Sigmoid colon (tissue), 7 donors: ENCODE data around the gene TCF20. TPM values are rescaled to one million over a fixed set of nuclear protein-coding genes. Genes with fewer than 3 reads are reported as not detected.

Experiments used
- DNase-seq: peaks from one replicate; pipeline ENCODE4 v3.0.0-alpha.2; 2019
- H3K27ac ChIP-seq, 4 donors: fragments of 200-600 bp; sonication (generic); one replicate each; pipeline ENCODE4 v1.5.1; 2016 to 2019; ENCODE audit warnings: mild to moderate bottlenecking in 1 of 4
- H3K27me3 ChIP-seq, 3 donors: fragments of 200-600 bp; sonication (generic); one replicate each; pipeline ENCODE4 v1.5.1; 2019; ENCODE audit warnings: mild to moderate bottlenecking in 1 of 3
- H3K36me3 ChIP-seq, 4 donors: fragments of 200-600 bp; sonication (generic); one replicate each; pipeline ENCODE4 v1.5.1; 2016 to 2019
- H3K4me1 ChIP-seq, 4 donors: fragments of 200-600 bp; sonication (generic); one replicate each; pipeline ENCODE4 v1.5.1; 2017 to 2019
- H3K4me3 ChIP-seq, 4 donors: fragments of 200-600 bp; sonication (generic); one replicate each; pipeline ENCODE4 v1.5.1; 2017 to 2019; ENCODE audit warnings: mild to moderate bottlenecking in 2 of 4, moderate library complexity in 1 of 4
- H3K9me3 ChIP-seq, 4 donors: fragments of 200-600 bp in 3 of 4; sonication (generic) in 3 of 4; one replicate each; pipeline versions ENCODE4 v1.5.1 to v1.6.1; 2013 to 2019
- CTCF ChIP-seq, 4 experiments: fragments of 450-650 bp in 3 of 4; fragments of 200-600 bp in 1 of 4; IDR thresholded peaks; one replicate each; pipeline ENCODE4 v1.5.1; 2016 to 2019; ENCODE audit warnings: antibody characterized with exemption in 4 of 4, mild to moderate bottlenecking in 3 of 4, moderate library complexity in 2 of 4
- EP300 ChIP-seq, 4 donors: sonication (generic); formaldehyde crosslinking; IDR thresholded peaks; one replicate each; pipeline ENCODE4 v1.6.1; 2017; ENCODE audit warnings: antibody characterized with exemption in 4 of 4
- POLR2A ChIP-seq, 2 donors: fragments of 450-650 bp; IDR thresholded peaks; one replicate each; pipeline ENCODE4 v1.6.1; 2016; ENCODE audit warnings: antibody characterized with exemption in 2 of 2, mild to moderate bottlenecking in 2 of 2, moderate library complexity in 2 of 2
- POLR2AphosphoS5 ChIP-seq, 4 donors: sonication (generic); formaldehyde crosslinking; IDR thresholded peaks; one replicate each; pipeline ENCODE4 v1.6.1; 2017; ENCODE audit warnings: antibody characterized with exemption in 4 of 4
- WGBS, 2 donors: extraction: QIAGEN DNeasy Blood & Tissue Kit; methylation state at CpG; one replicate each; pipeline ENCODE4 v1.1.7; 2013; 5-methylcytosine and 5-hydroxymethylcytosine counted together
- intact Hi-C: fragments of 100-400 bp; cut with DNase I; formaldehyde crosslinking; loops from one replicate; pipeline ENCODE4 v1.15.1; 2023
- polyA plus RNA-seq, 3 donors: library from polyadenylated mRNA; stranded (reverse); fragments of 200-250 nt; gene quantifications; one replicate each; pipeline ENCODE4 v1.2.3, GENCODE V29; 2013
- total RNA-seq, 4 donors: library from RNA; depleted of rRNA; stranded (reverse); fragments of >200 nt; gene quantifications; one replicate each; pipeline ENCODE4 v1.1.0, GENCODE V29; 2016
- donor health status: healthy with polysubstance abuse.
- donor health status: Bipolar disorder and iron deficiency.
- donor health status: healthy.

TCF20 gene
- total and polyA plus RNA-seq, 7 donors, result 10.8 to 31.0 (median 22.5) TPM

GRCh38 chr22:42307806-42308563 lies 37.5 kb upstream of the TCF20 start:
- TF ChIP-seq POLR2AphosphoS5 (IDR thresholded peaks at IDR 0.05), result no peak
- TF ChIP-seq EP300 (IDR thresholded peaks at IDR 0.05), result no peak
- no peak for TF ChIP-seq CTCF (IDR thresholded peaks at IDR 0.05)
- TF ChIP-seq POLR2A (IDR thresholded peaks at IDR 0.05), result no peak
- no peak overlapping the region for H3K4me3 ChIP-seq
- H3K4me1 ChIP-seq, result peaks cover 0 to 13% (median 5%) of the 10 kb centered on the region in 4 donors
- no peak overlapping the region for H3K27ac ChIP-seq
- H3K27me3 ChIP-seq, result peaks cover 0 to 3% (median 0%) of the 10 kb centered on the region in 3 donors
- 90 to 92% methylated on average over 18 of the region's 18 CpGs for WGBS, 2 donors
- no peaks in the 10 kb centered on the region for H3K9me3 ChIP-seq
- no peak for DNase-seq
- no peaks in the 10 kb centered on the region for H3K36me3 ChIP-seq
- intact Hi-C loops, result no loop called here

DNA sequence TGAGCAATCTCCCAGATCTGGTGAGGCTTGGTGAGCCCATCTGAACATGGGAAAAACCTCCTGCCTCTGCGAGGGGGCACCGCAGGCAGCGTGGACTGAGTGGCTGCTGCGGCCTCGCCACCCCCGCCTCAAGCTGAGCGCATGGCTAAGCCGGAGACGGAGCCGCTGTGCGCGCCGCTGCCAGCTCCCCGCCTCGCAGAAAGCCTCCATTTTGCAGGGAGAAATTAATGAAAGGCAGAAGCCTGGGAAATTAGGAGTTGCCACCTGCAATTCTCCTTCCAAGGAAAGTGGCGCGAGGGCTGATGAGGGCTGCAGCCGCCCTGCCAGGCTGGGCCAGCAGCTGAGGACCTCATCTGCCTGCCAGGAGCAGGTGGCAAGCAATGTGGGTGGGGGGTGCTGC lies 35.6 kb upstream of the TCF20 start:
- TF ChIP-seq POLR2AphosphoS5 (IDR thresholded peaks at IDR 0.05), result no peak
- no peak for TF ChIP-seq EP300 (IDR thresholded peaks at IDR 0.05)
- TF ChIP-seq POLR2A (IDR thresholded peaks at IDR 0.05), result no peak
- no peak for TF ChIP-seq CTCF (IDR thresholded peaks at IDR 0.05)
- no peak for DNase-seq
- Histone ChIP-seq H3K4me3 (no peak overlapping the region), H3K36me3 (no peaks in the 10 kb centered on the region), H3K9me3 (no peaks in the 10 kb centered on the region), H3K27me3 (peaks cover 0 to 3% (median 0%) of the 10 kb centered on the region in 3 donors), H3K4me1 (peaks cover 0 to 10% (median 5%) of the 10 kb centered on the region in 4 donors), H3K27ac (no peak overlapping the region)
- WGBS, 2 donors, result 87% methylated on average over 18 of the region's 18 CpGs
- intact Hi-C loops, result no loop called here

DNA sequence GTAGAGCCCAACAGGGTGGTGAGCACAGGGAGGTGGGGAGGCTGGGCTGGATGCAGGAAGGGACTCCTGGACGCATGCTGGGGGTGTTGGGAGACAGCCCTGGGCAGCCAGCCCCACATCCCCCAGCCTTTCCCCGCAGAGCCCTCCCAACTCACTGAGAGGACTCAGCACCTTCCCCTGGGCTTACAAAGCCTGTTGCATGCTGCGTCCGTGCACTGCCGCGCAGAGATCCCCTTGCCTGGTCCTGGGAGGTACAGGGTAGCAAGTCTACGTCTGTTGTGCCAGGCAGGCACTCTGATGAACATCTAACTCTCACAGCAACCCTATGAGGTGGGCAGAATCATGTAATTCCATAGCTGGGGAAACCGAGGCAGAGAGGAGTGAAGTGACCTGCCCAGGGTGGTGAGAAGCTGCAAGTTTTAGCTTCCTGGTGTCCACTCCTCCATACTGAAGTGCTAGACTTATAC lies 33.9 kb upstream of the TCF20 start:
- H3K27ac ChIP-seq, result no peak overlapping the region
- H3K4me1 ChIP-seq, result peaks cover 0 to 13% (median 10%) of the 10 kb centered on the region in 4 donors
- no peak overlapping the region for H3K4me3 ChIP-seq
- no peaks in the 10 kb centered on the region for H3K36me3 ChIP-seq
- peaks cover 0 to 3% (median 0%) of the 10 kb centered on the region in 3 donors for H3K27me3 ChIP-seq
- intact Hi-C loops, result no loop called here
- DNase-seq, result no peak
- WGBS, 2 donors, result 18 to 50% methylated on average over 8 of the region's 8 CpGs
- H3K9me3 ChIP-seq, result no peaks in the 10 kb centered on the region
- TF ChIP-seq POLR2A (IDR thresholded peaks at IDR 0.05), result no peak
- TF ChIP-seq POLR2AphosphoS5 (IDR thresholded peaks at IDR 0.05), result no peak
- no peak for TF ChIP-seq EP300 (IDR thresholded peaks at IDR 0.05)
- no peak for TF ChIP-seq CTCF (IDR thresholded peaks at IDR 0.05)

DNA sequence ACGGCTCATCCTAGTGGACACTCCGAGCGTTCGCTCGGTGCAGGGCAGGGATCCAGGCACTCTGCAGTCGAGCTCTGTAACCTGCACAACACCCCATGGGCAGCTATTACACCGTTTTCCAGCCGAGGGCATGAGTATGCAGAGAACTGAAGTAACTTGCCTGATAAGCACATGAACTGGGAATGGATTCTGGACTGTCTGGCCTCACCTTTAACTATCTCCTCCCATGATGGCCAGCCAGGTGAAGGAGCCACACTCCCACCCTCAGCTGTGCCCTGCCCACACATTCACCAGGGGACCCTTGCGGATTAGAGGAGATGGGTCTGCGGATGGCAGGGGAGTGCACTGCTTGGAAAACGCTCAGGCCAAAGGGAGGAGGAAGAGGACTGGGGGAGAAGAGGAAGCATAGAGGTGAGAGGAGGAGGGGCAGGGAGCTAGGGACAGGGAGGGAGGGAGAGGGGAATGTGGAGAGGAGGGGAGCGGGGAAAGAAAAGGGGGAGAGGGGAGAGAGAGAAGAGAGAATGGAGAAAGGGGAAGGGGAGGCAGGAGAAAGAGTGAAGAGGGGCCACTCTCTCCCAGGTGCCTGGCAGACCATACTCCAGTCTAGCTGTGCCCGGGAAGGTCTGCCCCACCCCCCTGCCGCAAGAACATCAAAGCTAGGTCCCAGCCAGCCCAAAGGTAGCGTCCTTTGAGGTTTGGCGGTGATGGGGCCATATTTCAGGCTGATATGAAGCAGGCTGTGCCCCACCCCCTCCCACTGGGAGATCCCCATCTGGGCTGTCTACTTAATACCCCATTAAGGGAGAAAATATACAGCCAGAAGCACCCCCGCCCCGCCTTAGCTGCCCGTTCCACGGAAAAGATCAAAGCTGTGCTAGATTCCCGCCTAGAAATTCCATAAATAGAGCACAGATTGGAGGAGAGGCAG lies 33.2 kb upstream of the TCF20 start:
- H3K27me3 ChIP-seq, result peaks cover 0 to 3% (median 0%) of the 10 kb centered on the region in 3 donors
- H3K4me1 ChIP-seq, result peaks cover 0 to 13% (median 10%) of the 10 kb centered on the region in 4 donors
- H3K4me3 ChIP-seq, result no peak overlapping the region
- no peaks in the 10 kb centered on the region for H3K36me3 ChIP-seq
- WGBS, 2 donors, result 15 to 49% methylated on average over 21 of the region's 21 CpGs
- no peaks in the 10 kb centered on the region for H3K9me3 ChIP-seq
- H3K27ac ChIP-seq, result no peak overlapping the region
- intact Hi-C loops, result no loop called here
- TF ChIP-seq POLR2A (IDR thresholded peaks at IDR 0.05) (no peak), CTCF (IDR thresholded peaks at IDR 0.05) (no peak), POLR2AphosphoS5 (IDR thresholded peaks at IDR 0.05) (no peak), EP300 (IDR thresholded peaks at IDR 0.05) (no peak)
- no peak for DNase-seq
